GM12801 (cell line): ENCODE measurements around the gene ADGRA3.

ENCODE experiments used
- CTCF ChIP-seq: IDR thresholded peaks from one replicate; pipeline ENCODE4 v1.5.1; 2011; ENCODE audit warnings: control low read depth; ENCODE audit not compliant: insufficient read length; ENCODE audit errors: extremely low read depth

The ADGRA3 gene

GRCh38 chr4:22515888-22516541 lies at the start of gene ADGRA3:
Gene ADGRA3 (minus strand): TSS chr4:22516066. CDS start chr4:22515784, 282 bp downstream.
- TF ChIP-seq CTCF, result no peak

GRCh38 chr4:22556495-22556894 lies 40.6 kb upstream of the ADGRA3 start:
- TF ChIP-seq CTCF, result no peak

- no peak for TF ChIP-seq CTCF
Measured at GRCh38 chr4:22554670-22555069, 38.8 kb upstream of the ADGRA3 start.

GRCh38 chr4:22553560-22553959 lies 37.7 kb upstream of the ADGRA3 start:
- TF ChIP-seq CTCF, result no peak

GRCh38 chr4:22552812-22553211 lies 36.9 kb upstream of the ADGRA3 start:
- no peak for TF ChIP-seq CTCF

- TF ChIP-seq CTCF, result no peak
Measured at GRCh38 chr4:22551550-22551949, 35.7 kb upstream of the ADGRA3 start.

GRCh38 chr4:22546299-22546698 lies 30.4 kb upstream of the ADGRA3 start:
- TF ChIP-seq CTCF, result no peak
